HepG2 (cell line): ENCODE measurements around the gene SF3B6. TPM values are rescaled to one million over a fixed set of nuclear protein-coding genes. Genes with fewer than 3 reads are reported as not detected.

Source experiments
- DMAP1 ChIP-seq: IDR thresholded peaks from 2 replicates; pipeline ENCODE4 v1.6.1; 2016
- DNMT1 ChIP-seq: sonication (generic); formaldehyde crosslinking; IDR thresholded peaks from 2 replicates; pipeline ENCODE4 v1.5.1; 2020; ENCODE audit warnings: mild to moderate bottlenecking, missing genetic modification reagents
- RNF2 ChIP-seq: fragments of 450-650 bp; conservative IDR thresholded peaks from 2 replicates; pipeline ENCODE4 v1.6.1; 2016; ENCODE audit warnings: low read depth
- polyA plus RNA-seq, 8 experiments: library from polyadenylated mRNA; depleted of rRNA in 3 of 8; stranded (reverse) in 7 of 8; unstranded in 1 of 8; fragments of >200 nt; fragmentation: Illumina TruSeq in 4 of 8; extraction: Trizol in 4 of 8; gene quantifications; 2 replicates each; pipeline versions ENCODE4 v1.2.1 to v1.2.3, GENCODE V29; 2011 to 2016; ENCODE audit warnings: low read depth in 4 of 8, missing spikeins in 1 of 8, mixed read lengths in 1 of 8; ENCODE audit not compliant: insufficient read depth in 1 of 8
- total RNA-seq, 5 experiments: library from RNA; depleted of rRNA; stranded (reverse); fragments of >200 nt; fragmentation: Illumina TruSeq; extraction: Trizol; gene quantifications; 2 replicates each; pipeline ENCODE4 v1.2.3, GENCODE V29; 2016; ENCODE audit warnings: low read depth in 1 of 5
- TF ChIP-seq, protein P1 (sequence below): sonication (generic); formaldehyde crosslinking; IDR thresholded peaks from 2 replicates; pipeline ENCODE4 v1.4.0; 2020; ENCODE audit warnings: missing genetic modification reagents
- TF ChIP-seq, protein P2 (sequence below): sonication (generic); formaldehyde crosslinking; IDR thresholded peaks from 2 replicates; pipeline ENCODE4 v1.4.0; 2020; ENCODE audit warnings: mild to moderate bottlenecking, missing genetic modification reagents
- TF ChIP-seq, protein P3 (sequence below), 2 experiments: sonication (generic) in 1 of 2; formaldehyde crosslinking in 1 of 2; IDR thresholded peaks; 2 replicates each; pipeline versions ENCODE4 v1.6.1 to v1.9.0; 2014 to 2022; ENCODE audit warnings: antibody characterized with exemption in 1 of 2, borderline replicate concordance in 1 of 2, inconsistent platforms in 1 of 2, low read depth in 1 of 2, missing genetic modification reagents in 1 of 2
- TF ChIP-seq, protein P4 (sequence below): sonication (generic); formaldehyde crosslinking; IDR thresholded peaks from 2 replicates; pipeline ENCODE4 v1.4.0; 2020; ENCODE audit warnings: missing genetic modification reagents, low read depth, mild to moderate bottlenecking, borderline replicate concordance
- TF ChIP-seq, protein P5 (sequence below): sonication (generic); formaldehyde crosslinking; IDR thresholded peaks from 2 replicates; pipeline ENCODE4 v1.4.0; 2020; ENCODE audit warnings: missing genetic modification reagents
- TF ChIP-seq, protein P6 (sequence below): sonication (generic); formaldehyde crosslinking; IDR thresholded peaks from 2 replicates; pipeline ENCODE4 v1.5.0; 2020; ENCODE audit warnings: missing genetic modification reagents

Gene SF3B6
- total and polyA plus RNA-seq, 2 of the 13 experiments (the other 11 are each of a cell fraction or from before 2014, with no cell fraction given) = 177 to 182 TPM

DNA sequence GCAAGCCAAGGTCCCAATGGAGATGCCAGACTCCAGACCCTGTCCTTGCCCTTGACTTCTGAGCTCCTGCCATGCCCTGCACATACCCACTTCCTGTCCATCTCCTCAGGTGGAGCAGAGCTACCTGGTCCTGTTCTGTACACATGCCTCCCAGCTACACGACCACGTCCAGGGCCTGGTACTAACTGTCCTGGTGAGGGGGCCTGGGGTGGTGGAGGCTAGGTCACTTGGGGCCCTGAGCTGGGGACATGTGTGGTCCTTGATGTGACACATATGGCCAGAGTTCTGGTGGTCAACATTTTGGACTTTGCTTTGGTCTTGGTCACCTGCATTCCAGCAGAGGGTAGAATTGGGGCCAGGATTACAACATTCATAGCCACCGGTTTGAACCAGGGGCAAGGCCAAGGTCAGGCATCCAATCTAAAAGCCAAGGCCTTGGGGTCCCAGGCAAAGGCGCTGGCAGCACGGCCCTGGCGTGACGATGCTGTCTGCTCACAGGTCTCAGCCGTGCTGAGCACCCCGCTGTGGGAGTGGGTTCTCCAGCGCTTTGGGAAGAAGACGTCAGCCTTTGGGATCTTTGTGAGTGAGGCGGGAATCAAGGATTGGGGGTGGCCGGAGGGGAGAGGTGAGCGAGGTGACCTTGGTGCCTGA lies 53.7 kb downstream of the SF3B6 start (continued):
- TF ChIP-seq, protein P1, sequence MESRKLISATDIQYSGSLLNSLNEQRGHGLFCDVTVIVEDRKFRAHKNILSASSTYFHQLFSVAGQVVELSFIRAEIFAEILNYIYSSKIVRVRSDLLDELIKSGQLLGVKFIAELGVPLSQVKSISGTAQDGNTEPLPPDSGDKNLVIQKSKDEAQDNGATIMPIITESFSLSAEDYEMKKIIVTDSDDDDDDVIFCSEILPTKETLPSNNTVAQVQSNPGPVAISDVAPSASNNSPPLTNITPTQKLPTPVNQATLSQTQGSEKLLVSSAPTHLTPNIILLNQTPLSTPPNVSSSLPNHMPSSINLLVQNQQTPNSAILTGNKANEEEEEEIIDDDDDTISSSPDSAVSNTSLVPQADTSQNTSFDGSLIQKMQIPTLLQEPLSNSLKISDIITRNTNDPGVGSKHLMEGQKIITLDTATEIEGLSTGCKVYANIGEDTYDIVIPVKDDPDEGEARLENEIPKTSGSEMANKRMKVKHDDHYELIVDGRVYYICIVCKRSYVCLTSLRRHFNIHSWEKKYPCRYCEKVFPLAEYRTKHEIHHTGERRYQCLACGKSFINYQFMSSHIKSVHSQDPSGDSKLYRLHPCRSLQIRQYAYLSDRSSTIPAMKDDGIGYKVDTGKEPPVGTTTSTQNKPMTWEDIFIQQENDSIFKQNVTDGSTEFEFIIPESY (CRISPR knock-in tag) = peak; percentile 88
- TF ChIP-seq DMAP1 (CRISPR knock-in tag) (no peak), RNF2 (0 out of 2 replicates have a peak, but pooled peaks have one; percentile 46), DNMT1 (CRISPR knock-in tag) (no peak)
- TF ChIP-seq, protein P2, sequence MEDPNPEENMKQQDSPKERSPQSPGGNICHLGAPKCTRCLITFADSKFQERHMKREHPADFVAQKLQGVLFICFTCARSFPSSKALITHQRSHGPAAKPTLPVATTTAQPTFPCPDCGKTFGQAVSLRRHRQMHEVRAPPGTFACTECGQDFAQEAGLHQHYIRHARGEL = peak; percentile 81; the same call in 1 of the 2 replicates
- TF ChIP-seq, protein P3, sequence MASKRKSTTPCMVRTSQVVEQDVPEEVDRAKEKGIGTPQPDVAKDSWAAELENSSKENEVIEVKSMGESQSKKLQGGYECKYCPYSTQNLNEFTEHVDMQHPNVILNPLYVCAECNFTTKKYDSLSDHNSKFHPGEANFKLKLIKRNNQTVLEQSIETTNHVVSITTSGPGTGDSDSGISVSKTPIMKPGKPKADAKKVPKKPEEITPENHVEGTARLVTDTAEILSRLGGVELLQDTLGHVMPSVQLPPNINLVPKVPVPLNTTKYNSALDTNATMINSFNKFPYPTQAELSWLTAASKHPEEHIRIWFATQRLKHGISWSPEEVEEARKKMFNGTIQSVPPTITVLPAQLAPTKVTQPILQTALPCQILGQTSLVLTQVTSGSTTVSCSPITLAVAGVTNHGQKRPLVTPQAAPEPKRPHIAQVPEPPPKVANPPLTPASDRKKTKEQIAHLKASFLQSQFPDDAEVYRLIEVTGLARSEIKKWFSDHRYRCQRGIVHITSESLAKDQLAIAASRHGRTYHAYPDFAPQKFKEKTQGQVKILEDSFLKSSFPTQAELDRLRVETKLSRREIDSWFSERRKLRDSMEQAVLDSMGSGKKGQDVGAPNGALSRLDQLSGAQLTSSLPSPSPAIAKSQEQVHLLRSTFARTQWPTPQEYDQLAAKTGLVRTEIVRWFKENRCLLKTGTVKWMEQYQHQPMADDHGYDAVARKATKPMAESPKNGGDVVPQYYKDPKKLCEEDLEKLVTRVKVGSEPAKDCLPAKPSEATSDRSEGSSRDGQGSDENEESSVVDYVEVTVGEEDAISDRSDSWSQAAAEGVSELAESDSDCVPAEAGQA (IDR thresholded peaks at IDR 0.05; ENCODE audit: low read depth) = no peak
- TF ChIP-seq, protein P3 (CRISPR knock-in tag; IDR thresholded peaks at IDR 0.05; ENCODE audit: borderline replicate concordance) = no peak
- TF ChIP-seq, protein P4, sequence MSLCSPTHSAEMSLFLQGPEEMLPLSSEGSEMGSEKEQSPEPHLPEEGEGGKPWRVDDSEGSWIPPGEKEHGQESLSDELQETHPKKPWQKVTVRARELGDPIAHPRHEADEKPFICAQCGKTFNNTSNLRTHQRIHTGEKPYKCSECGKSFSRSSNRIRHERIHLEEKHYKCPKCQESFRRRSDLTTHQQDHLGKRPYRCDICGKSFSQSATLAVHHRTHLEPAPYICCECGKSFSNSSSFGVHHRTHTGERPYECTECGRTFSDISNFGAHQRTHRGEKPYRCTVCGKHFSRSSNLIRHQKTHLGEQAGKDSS (CRISPR knock-in tag) = no peak
- TF ChIP-seq, protein P5, sequence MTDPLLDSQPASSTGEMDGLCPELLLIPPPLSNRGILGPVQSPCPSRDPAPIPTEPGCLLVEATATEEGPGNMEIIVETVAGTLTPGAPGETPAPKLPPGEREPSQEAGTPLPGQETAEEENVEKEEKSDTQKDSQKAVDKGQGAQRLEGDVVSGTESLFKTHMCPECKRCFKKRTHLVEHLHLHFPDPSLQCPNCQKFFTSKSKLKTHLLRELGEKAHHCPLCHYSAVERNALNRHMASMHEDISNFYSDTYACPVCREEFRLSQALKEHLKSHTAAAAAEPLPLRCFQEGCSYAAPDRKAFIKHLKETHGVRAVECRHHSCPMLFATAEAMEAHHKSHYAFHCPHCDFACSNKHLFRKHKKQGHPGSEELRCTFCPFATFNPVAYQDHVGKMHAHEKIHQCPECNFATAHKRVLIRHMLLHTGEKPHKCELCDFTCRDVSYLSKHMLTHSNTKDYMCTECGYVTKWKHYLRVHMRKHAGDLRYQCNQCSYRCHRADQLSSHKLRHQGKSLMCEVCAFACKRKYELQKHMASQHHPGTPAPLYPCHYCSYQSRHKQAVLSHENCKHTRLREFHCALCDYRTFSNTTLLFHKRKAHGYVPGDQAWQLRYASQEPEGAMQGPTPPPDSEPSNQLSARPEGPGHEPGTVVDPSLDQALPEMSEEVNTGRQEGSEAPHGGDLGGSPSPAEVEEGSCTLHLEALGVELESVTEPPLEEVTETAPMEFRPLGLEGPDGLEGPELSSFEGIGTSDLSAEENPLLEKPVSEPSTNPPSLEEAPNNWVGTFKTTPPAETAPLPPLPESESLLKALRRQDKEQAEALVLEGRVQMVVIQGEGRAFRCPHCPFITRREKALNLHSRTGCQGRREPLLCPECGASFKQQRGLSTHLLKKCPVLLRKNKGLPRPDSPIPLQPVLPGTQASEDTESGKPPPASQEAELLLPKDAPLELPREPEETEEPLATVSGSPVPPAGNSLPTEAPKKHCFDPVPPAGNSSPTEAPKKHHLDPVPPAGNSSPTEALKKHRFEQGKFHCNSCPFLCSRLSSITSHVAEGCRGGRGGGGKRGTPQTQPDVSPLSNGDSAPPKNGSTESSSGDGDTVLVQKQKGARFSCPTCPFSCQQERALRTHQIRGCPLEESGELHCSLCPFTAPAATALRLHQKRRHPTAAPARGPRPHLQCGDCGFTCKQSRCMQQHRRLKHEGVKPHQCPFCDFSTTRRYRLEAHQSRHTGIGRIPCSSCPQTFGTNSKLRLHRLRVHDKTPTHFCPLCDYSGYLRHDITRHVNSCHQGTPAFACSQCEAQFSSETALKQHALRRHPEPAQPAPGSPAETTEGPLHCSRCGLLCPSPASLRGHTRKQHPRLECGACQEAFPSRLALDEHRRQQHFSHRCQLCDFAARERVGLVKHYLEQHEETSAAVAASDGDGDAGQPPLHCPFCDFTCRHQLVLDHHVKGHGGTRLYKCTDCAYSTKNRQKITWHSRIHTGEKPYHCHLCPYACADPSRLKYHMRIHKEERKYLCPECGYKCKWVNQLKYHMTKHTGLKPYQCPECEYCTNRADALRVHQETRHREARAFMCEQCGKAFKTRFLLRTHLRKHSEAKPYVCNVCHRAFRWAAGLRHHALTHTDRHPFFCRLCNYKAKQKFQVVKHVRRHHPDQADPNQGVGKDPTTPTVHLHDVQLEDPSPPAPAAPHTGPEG = no peak
- TF ChIP-seq, protein P6, sequence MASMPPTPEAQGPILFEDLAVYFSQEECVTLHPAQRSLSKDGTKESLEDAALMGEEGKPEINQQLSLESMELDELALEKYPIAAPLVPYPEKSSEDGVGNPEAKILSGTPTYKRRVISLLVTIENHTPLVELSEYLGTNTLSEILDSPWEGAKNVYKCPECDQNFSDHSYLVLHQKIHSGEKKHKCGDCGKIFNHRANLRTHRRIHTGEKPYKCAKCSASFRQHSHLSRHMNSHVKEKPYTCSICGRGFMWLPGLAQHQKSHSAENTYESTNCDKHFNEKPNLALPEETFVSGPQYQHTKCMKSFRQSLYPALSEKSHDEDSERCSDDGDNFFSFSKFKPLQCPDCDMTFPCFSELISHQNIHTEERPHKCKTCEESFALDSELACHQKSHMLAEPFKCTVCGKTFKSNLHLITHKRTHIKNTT (CRISPR knock-in tag) = no peak
